GM12865 (cell line): Measurements from ENCODE around the gene MCC.

Experiments used
- DNase-seq: peaks from one replicate; pipeline ENCODE4 v3.0.0; 2010; ENCODE audit warnings: low read depth
- H3K4me3 ChIP-seq: 2 replicates; pipeline ENCODE4 v1.5.1; 2011; ENCODE audit warnings: mild to moderate bottlenecking, low read depth, low read length, control low read depth
- CTCF ChIP-seq: IDR thresholded peaks from 2 replicates; pipeline ENCODE4 v1.5.1; 2011; ENCODE audit warnings: low read length, control low read depth, low read depth, inconsistent platforms; ENCODE audit not compliant: insufficient read depth; ENCODE audit errors: missing control alignments

The MCC gene

GRCh38 chr5:113103330-113103729, 384.9 kb downstream of the MCC start:
- H3K4me3 ChIP-seq, result no peak overlapping the region
- TF ChIP-seq CTCF, result no peak
- no peak for DNase-seq

GRCh38 chr5:113102121-113102531, 386.1 kb downstream of the MCC start:
- no peak for TF ChIP-seq CTCF
- H3K4me3 ChIP-seq, result no peak overlapping the region
- no peak for DNase-seq

GRCh38 chr5:113100981-113101380, 387.3 kb downstream of the MCC start:
- no peak for TF ChIP-seq CTCF
- DNase-seq, result no peak
- no peak overlapping the region for H3K4me3 ChIP-seq

- TF ChIP-seq CTCF, result no peak
- H3K4me3 ChIP-seq, result no peak overlapping the region
- no peak for DNase-seq
Observed at GRCh38 chr5:113099822-113100221, 388.4 kb downstream of the MCC start.

- no peak for DNase-seq
- no peak for TF ChIP-seq CTCF
- no peak overlapping the region for H3K4me3 ChIP-seq
Observed at GRCh38 chr5:113098378-113098777, 389.9 kb downstream of the MCC start.

GRCh38 chr5:113095831-113096230, 392.4 kb downstream of the MCC start:
- DNase-seq, result no peak
- no peak overlapping the region for H3K4me3 ChIP-seq
- no peak for TF ChIP-seq CTCF

- no peak for DNase-seq
- no peak for TF ChIP-seq CTCF
Observed at GRCh38 chr5:113093558-113093957, 394.7 kb downstream of the MCC start.

More at GRCh38 chr5:113093558-113093957, 394.7 kb downstream of the MCC start:
- H3K4me3 ChIP-seq, result no peak overlapping the region
